Right lobe of liver (tissue), 4 donors: Measurements from ENCODE around the gene TBC1D7.

Experiments used
- CTCF ChIP-seq, 4 donors: fragments of 200-600 bp in 3 of 4; fragments of 450-650 bp in 1 of 4; IDR thresholded peaks; one replicate each; pipeline versions ENCODE4 v1.5.1 to v1.8.0; 2016 to 2022; ENCODE audit warnings: antibody characterized with exemption in 4 of 4, mild to moderate bottlenecking in 2 of 4
- POLR2A ChIP-seq: fragments of 450-650 bp; IDR thresholded peaks from one replicate; pipeline ENCODE4 v1.6.1; 2017; ENCODE audit warnings: antibody characterized with exemption, mild to moderate bottlenecking
- donor health status: DM: no; HTN: no; CAD: no.
- donor health status: DM: no; HTN: no; CAD: no.
- donor health status: DM: no; HTN: yes; CAD: no.

GRCh38 chr6:13332349-13332706 is 4.0 kb upstream of the TBC1D7 start:
- TF ChIP-seq POLR2A = no peak
- no peak for TF ChIP-seq CTCF (IDR thresholded peaks at IDR 0.05)
